D341Med (cell line): Measurements from ENCODE around the gene PLCH1.
"Not testable (repeated sequence)": the region's sequence is repeated elsewhere in the genome, so short reads cannot be mapped to it uniquely, and the experiment has no call there.

Experiments
- DNase-seq: peaks from one replicate; pipeline ENCODE4 v3.0.0; 2012; ENCODE audit warnings: low spot score

PLCH1 gene

DNA sequence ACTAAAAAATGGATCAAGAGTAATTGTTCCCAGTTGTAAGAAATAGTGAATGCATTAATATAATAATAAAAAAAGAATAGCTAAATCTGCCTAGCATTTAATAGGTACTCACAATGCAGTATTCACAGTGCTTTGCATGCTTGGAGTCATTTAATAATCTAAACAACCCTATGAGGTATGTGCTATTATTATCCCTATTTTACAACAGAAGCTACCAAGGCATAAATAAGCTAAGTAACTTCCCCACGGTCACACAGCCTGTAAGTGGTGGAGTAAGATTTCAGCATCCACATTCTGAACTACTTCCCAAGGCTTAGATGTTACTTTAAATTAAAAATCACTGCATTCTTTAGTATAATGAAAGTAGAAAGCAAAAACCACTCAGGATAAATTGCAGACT, 102.9 kb downstream of the PLCH1 start:
- DNase-seq: no peak

DNA sequence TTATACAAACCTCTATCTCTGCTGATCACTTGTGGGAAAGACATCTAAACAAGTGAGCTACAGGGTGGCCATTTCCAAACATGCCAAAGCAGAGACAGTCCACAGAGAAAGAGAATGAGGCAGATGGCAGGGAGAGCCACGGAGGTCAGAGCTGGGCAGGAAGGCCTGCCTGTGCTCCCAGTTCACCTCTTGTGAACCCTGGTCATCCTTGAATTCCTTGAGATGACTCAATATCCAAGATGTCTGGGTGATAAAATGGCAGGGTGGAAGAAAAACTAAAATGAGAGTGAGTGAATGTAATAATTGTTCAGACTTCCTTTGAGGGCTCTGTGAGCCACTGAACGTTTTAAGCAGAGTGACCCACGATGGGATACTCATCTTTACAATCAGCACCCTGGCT, 104.8 kb downstream of the PLCH1 start:
- DNase-seq: no peak

DNA sequence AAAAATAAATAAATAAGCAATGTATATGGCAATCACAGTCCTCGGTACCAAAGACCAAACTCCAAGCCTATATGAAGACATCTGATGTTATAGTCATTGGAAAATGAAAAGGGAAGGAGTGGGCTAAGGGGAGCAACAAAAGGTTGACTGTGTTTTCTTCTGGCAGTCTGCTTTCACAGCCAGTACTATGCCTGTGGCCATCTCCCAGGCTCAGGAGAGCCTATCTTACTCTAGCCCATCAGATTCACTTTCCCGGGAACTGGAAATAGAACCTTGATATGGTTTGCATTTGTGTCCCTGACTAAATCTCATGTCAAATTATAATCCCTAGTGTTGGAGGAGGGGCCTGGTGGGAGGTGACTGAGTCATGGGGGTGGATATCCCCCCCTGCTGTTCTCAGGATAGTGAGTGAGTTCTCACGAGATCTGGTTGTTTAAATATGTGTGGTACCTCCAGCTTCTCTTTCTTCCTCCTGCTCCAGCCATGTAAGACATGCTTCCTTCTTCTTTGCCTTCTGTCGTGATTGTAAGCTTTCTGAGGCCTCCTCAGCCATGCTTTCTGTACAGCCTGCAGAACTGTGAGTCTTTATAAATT, 105.3 kb downstream of the PLCH1 start:
- no peak for DNase-seq

DNA sequence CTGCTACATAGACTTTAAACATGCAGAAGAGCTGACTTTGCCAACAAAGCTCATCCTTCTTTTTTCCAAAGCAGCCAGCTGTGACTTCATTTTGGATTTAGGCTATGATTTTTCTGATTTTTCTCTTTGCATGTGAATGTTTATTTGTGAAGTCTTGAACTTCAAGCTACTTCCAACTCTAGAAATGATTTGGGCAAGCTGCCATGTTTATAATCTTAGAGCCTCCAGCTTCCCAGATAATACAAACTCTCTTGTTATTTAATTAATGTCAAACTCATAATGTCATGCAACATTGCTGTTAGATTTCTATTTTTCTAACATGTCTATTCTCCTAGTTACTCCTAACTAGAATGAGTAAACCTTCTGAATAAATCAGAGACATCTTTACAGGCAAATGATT, 106.4 kb downstream of the PLCH1 start:
- not testable (repeated sequence) for DNase-seq

DNA sequence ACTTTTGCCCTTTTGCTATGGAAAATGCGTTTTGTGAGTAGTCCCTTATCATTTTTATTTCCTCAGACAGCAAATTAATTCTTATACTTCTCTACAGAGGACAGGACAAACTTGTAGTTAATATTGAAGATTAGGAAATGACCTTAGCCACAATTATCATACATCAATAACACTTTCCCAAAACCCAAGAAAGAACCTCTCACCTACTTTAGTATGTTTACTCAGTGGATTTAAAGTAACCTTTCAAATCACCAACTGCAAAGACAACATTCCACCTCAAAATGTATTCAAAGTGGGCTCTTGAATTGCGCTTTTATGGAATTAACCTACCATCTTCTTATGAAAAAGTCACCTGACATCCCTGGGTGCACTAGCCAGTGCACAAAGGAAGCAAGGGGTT, 107.3 kb downstream of the PLCH1 start:
- DNase-seq: no peak

DNA sequence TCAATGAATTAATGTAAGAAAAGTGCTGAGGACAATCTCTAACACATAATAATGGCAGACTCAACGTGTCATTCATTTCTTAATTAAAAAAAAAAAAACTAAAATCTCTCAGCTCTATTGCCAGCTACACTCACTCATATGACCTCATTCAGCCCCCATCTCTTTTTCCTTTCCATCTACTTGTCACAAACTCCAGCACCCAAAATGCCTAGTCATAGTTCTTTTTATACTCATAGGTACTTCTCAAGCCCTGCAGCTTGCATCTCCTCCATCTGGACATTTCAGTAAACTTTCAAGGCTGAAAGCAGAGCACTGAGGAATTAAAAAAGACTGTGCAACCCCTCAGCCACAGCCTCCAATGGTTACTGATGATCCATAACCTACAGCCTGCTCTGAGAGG, 109.8 kb downstream of the PLCH1 start:
- no peak for DNase-seq

DNA sequence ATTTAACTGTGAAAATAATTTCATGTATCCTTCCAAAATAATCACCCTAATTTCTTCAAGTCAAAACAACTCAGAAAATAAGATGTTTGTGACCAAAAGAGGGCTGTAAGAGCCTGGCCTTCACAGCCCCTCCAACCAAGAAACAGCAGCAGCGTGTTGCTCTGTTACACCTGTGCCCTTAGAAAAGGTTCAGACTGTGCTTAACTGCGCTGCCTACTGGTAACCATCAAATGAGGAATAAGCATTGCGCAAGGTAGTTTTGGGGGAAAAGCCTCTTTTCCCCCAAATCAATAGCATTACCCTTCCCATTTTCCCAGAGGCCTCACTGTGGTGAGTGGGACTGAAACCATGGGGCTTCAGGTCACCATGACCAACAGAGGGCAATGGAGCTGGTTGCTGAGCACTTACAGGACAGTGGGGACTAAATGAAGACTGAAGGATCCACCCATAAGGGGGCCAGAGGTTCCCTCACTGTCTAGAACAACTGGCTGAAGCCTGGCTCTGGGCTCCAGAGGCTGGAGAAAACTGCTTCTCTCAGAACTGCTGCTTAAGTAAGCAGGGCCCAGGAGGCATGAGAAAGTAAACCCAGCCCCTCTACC, 110.7 kb downstream of the PLCH1 start:
- DNase-seq: no peak

DNA sequence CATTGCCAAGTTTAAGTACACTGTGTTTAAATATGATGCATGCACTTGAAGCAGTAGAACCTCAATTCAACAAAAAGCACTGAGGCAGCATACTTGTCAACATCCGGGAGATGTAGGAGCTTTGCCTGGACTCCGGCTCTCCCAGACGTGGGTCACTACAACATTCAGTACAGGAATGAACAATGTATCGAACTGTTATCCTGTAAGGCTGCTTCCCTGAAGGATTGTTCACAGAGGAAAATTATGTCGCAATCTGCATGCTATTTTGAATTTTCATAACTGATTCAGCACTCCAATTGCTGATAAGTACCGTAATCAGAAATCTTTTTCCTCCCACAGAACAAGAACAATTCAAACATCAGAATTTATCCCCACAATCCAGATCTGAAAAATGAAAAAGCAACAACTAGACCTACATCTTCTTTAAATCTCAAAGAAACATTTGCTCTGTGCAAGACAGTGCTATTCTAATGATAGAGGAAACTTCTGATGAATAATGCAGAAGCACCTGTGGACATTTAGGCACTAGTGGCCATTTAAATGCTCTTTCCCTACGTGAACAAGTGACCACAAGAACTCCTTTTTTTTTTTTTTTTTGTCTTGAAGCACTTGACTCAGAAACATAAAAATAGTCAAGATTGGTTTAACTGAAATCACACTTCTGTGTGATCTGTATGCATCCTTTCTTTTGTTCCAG, 113.4 kb downstream of the PLCH1 start:
- DNase-seq: no peak

DNA sequence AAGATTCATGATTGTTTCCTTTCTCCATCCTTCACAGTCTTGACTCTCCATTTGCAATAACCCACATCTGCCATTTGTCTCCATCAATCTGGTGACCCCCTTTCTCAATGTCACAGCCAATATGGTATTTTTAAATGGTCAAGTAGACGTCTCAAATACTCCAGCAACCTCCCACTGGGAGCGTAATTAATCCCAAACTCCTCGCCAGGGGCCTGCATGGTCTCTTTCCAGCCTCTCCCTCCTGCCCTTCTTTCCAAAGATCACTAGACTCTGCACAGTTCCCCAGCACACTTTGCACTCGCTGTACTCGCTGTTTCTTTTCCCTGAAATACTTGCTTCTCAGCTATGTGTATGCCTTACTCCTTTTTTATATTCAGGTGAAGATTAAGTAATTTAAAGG, 115.3 kb downstream of the PLCH1 start:
- DNase-seq: no peak

DNA sequence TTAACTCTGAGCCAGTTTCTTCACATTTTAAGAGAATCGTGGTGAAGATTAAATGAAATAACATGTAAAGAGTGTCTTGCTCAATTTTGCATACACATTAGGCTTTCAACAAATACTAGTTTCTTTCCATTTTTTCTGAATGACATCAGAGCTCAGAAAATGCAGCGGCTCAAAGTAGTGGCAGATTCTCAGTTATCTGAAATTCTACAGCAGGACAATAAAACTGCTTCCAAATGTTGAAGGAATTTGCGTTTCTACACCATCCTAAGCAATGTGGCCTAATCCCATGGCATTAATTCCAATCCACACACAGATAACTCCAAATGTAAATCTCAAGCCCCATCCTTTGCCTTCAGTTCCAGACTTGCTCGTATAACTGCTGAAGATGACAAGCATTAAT, 115.8 kb downstream of the PLCH1 start:
- no peak for DNase-seq

DNA sequence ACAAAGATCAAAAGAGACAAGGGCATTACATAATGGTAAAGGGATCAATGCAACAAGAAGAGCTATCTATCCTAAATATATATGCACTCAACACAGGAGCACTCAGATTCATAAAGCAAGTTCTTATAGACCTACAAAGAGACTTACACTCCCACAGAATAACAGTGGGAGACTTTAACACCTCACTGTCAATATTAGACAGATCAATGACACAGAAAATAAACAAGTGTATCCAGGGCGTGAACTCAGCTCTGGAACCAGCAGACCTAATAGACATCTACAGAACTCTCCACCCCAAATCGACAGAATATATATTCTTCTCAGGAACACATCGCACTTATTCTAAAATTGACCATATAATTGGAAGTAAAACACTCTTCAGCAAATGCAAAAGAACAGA, 122.2 kb downstream of the PLCH1 start:
- DNase-seq: not testable (repeated sequence)

DNA sequence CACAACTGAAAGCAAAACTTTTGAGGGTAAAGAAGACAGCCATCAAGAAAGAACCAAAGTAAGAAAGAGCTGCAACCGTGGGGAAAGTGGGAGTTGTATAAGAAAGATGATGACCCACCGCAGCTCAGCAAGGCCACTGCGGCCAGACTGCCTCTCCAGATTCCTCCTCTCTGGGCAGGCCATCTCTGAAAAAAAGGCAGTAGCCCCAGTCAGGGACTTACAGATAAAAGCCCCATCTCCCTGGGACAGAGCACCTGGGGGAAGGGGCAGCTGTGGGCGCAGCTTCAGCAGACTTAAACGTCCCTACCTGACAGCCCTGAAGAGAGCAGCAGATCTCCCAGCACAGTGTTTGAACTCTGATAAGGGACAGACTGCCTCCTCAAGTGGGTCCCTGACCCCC, 124.3 kb downstream of the PLCH1 start:
- not testable (repeated sequence) for DNase-seq

DNA sequence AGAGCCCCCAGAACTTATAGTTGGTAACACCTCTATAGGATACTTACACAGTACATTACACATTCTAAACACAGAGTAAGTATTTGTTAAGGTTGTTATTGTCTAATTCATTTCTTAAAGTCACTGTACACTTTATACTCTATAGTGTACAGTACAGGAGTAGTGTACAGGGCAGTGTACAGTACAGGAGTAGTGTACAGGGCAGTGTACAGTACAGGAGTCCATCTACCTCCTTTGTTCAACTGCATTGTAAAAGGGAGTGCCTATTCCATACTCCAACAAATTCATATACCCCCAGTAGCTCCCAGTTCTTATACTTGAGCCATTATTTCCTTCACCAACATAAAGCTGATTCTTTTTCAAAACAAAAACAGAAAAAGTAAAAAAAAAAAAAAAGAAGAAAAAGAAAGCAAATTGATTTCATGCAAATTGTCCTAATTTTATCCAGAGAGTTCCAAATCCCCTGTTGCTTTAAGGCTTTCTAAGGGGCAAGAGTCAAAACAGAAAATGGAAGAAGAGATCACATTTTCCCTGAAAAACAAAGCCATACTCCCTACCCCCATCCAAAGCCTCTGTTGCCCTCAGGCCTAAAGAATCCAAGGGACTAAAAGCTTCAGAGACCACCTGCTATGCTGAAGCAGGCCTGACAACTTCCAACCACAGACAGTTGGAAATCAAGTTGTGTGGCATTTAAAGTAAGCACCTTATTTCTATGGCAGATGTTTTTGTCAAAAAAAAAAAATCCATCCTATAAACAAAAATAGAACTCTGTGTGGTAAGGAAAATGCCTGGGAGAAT, 125.6 kb downstream of the PLCH1 start:
- no peak for DNase-seq

DNA sequence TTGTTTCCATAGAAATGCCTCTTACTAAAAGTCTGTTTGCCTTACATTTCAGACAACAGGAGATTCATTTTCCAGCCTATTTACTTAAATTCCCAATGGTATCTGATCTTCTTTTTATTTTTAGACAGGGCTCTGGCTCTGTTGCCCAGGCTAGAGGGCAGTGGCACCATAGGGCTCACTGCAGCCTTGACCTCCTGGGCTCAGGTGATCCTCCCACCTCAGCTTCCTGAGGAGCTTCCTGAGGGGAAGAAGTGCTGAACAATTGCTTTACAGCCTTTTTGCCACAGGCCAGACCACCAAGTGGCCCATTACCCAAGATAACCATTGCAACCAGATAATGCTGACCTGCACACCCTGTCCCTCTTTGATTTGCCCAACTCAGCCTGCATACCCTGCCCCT, 126.3 kb downstream of the PLCH1 start:
- DNase-seq: no peak

DNA sequence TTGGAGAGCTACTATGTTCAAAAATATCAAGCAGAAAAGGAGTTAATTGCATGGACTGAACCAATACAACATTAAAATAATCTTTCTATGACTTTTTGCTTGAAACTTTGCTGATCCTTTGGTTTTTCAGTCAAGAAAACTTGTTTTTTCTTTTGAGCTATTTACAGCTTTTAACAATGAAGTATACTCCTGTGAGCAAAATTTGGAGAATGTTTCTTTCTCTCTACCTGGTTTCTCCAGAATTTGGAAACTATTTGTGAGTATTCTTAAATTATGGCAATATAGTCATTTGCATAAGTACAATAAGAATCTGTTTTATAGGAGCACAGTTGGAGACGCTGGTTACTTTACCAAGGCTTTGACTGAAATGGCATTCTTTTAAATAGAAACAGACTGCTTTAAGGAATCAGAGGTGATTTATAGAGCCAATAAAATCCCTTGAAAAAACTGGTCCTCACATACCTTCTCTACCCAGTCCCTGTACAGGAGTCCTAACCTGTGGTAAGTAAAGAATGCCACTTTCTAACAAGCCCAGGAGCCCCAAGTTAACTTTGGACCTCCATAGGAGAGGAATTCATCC, 127.4 kb downstream of the PLCH1 start:
- no peak for DNase-seq

DNA sequence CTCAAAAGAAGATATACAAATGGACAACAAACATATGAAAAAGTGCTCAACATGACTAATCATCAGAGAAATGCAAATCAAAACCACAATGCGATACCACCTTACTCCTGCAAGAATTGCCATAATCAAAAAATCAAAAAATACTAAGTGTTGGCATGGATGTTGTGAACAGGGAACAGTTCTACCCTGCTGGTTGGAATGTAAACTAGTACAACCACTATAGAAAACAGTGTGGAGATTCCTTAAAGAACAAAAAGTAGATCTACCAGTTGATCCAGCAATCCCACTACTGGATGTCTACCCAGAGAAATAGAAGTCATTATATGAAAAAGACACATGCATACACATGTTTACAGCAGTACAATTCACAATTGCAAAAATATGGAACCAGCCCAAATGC, 129.7 kb downstream of the PLCH1 start:
- not testable (repeated sequence) for DNase-seq

DNA sequence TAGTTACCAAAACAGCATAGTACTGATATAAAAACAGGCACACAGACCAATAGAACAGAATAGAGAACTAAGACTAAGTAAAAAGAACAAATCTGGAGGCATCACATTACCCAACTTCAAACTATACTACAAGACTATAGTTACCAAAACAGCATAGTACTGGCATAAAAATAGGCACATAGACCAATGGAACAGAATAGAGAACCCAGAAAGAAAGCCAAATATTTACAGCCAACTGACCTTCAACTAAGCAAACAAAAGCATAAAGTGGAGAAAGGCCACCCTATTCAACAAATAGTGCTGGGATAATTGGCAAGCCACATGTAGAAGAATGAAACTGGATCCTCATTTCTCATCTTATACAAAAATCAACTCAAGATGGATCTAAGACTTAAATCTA, 130.5 kb downstream of the PLCH1 start:
- not testable (repeated sequence) for DNase-seq

DNA sequence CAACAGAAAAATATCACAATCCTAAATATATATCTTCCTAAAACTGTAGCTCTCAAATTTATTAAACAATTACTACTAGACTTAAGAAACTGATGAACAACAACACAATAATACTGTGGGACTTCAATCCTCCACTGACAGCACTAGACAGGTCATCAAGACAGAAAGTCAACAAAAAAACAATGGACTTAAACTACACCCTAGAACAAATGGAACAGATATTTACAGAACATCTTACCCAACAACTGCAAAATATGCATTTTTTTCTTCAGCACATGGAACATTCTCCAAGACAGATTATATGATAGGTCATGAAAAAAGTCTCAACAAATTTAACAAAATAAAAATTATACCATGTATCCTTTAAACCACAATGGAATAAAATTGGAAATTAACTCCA, 133.4 kb downstream of the PLCH1 start:
- no peak for DNase-seq

DNA sequence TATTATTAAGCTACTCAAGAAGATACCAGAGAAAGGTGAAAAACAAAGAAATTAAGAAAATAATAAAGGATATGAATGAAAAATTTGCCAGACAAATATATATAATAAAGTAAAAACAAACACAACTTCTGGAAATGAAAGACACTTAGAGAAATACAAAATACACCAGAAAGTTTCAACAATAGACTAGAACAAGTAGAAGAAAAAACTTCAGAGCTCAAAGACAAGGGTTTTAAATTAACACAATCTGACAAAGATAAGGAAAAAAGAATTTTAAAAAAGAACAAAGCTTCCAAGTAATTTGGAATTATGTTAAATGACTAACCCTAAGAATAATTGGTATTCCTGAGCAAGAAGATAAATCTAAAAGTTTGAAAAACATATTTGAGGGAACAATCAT, 135.3 kb downstream of the PLCH1 start:
- no peak for DNase-seq

DNA sequence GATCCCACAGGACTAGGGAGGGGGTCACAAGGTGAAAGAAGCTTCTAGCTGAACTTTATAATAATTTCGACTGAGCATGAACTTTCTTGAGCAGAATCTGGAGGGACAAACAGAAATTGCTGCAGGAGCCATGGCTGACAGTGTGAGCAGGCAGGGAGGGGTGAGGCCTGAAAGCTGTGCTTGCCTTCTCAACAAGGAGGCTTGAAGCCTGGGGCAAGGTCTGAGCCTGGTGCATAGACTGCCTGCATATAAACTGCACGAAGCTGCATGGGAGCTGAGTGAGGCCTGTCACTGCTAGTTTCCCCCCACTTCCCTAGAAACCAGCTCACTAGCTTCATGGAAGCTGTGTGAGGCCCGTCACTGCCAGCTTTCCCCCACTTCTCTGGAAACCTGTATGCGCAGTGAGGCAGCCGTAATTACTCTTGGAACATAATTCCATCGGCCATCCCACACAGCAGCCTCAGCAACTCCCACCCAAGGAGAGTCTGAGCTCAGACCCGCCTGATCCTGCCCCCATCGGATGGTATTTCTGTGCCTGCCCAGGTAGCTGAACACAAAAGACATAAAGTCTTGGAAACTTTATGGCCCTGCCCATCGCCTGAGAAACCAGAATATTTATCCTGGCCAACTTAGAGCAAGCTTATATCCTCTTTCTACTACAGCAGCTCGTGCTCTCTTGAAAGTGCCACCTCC, 136.5 kb downstream of the PLCH1 start:
- no peak for DNase-seq

DNA sequence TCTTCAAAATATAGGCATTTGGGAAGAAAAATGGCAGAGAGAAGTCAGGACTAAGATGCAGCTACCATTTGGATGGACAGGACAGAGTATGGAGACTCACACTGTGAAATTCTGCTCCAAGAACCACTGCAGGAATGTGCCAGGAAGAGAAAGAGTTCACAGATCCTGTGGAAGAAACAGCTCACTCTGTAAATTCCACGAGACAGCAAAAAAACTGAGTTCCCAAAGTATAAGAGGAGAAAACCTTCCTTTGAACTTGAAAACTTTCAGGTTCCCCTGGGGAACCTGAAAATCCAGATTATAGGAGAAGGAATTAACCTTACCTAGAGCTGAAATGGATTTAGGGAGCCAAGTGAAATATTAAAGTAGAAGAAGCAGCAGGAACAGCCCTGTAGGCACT, 137.1 kb downstream of the PLCH1 start:
- DNase-seq: no peak

DNA sequence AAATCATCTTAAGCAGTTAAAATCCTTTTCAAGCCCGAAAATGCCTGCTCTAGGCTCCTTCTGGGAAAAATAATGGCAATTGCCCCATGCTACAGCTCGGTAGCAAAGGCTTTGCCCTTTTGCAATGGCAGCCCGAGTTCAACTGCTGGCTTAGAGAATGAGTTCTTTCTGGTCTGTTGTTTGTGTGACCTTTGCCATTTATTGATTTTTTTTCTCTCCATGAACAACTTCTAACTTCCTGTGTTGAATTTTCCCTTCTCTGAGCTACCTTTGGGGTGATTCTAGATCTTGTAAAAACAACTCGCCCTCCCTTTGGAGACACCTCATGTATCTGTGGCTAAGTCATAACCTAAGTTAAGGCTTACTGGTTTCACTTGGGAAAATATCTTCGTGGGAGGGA, 139.3 kb downstream of the PLCH1 start:
- DNase-seq: no peak
